Skeletal muscle tissue (tissue), 5 donors: ENCODE measurements around the gene PIK3CA. TPM values are rescaled to one million over a fixed set of nuclear protein-coding genes. Genes with fewer than 3 reads are reported as not detected.

Source experiments
- H3K27ac ChIP-seq: one replicate; pipeline ENCODE4 v1.7.0; 2013; ENCODE audit warnings: mild to moderate bottlenecking, low read depth, low read length, inconsistent platforms
- H3K27me3 ChIP-seq, 3 donors: one replicate each; pipeline ENCODE4 v1.7.0; 2013; ENCODE audit warnings: low read length in 3 of 3; ENCODE audit not compliant: control insufficient read depth in 3 of 3, insufficient read depth in 3 of 3
- H3K36me3 ChIP-seq, 3 donors: one replicate each; pipeline ENCODE4 v1.7.0; 2013; ENCODE audit warnings: low read length in 3 of 3; ENCODE audit not compliant: control insufficient read depth in 3 of 3, insufficient read depth in 3 of 3
- H3K4me1 ChIP-seq, 3 donors: one replicate each; pipeline ENCODE4 v1.7.0; 2013; ENCODE audit warnings: low read length in 3 of 3, mild to moderate bottlenecking in 3 of 3; ENCODE audit not compliant: control insufficient read depth in 3 of 3, insufficient read depth in 3 of 3
- H3K4me3 ChIP-seq, 3 donors: one replicate each; pipeline ENCODE4 v1.7.0; 2013; ENCODE audit warnings: low read length in 3 of 3
- H3K9ac ChIP-seq, 3 donors: one replicate each; pipeline ENCODE4 v1.7.0; 2013; ENCODE audit warnings: low read length in 3 of 3, mild to moderate bottlenecking in 3 of 3, moderate library complexity in 2 of 3, low read depth in 1 of 3
- H3K9me3 ChIP-seq, 3 donors: one replicate each; pipeline ENCODE4 v1.7.0; 2013; ENCODE audit warnings: low read length in 3 of 3; ENCODE audit not compliant: control insufficient read depth in 3 of 3
- small RNA-seq: library from RNA; depleted of rRNA; stranded (forward); fragments of <200 nt; gene quantifications from one replicate; pipeline ENCODE3, GENCODE V24; 2014
- total RNA-seq: library from RNA; depleted of rRNA; stranded (reverse); fragments of >200 nt; gene quantifications from one replicate; pipeline ENCODE4 v1.2.3, GENCODE V29; 2014
- donor health status: Osteomylitis.

PIK3CA gene
- total RNA-seq, 1 donor from 2014 or later: 20.4 TPM

- Histone ChIP-seq H3K36me3 (no peaks in the 10 kb centered on the region), H3K4me3 (no peak overlapping the region), H3K27me3 (no peaks in the 10 kb centered on the region), H3K9me3 (no peaks in the 10 kb centered on the region), H3K27ac (no peak overlapping the region), H3K9ac (no peak overlapping the region), H3K4me1 (no peaks in the 10 kb centered on the region)
Observed at GRCh38 chr3:179286331-179286730, 138.2 kb downstream of the PIK3CA start.

- H3K36me3 ChIP-seq: no peaks in the 10 kb centered on the region
- no peak overlapping the region for H3K4me3 ChIP-seq
- no peak overlapping the region for H3K27ac ChIP-seq
- H3K9me3 ChIP-seq: no peaks in the 10 kb centered on the region
- no peaks in the 10 kb centered on the region for H3K4me1 ChIP-seq
- H3K9ac ChIP-seq: no peak overlapping the region
- no peaks in the 10 kb centered on the region for H3K27me3 ChIP-seq
Observed at GRCh38 chr3:179288845-179289244, 140.7 kb downstream of the PIK3CA start.

- Histone ChIP-seq H3K36me3 (no peaks in the 10 kb centered on the region), H3K27me3 (no peaks in the 10 kb centered on the region), H3K9me3 (no peaks in the 10 kb centered on the region), H3K4me1 (no peaks in the 10 kb centered on the region), H3K4me3 (no peak overlapping the region), H3K9ac (no peak overlapping the region), H3K27ac (no peak overlapping the region)
Observed at GRCh38 chr3:179289295-179289694, 141.1 kb downstream of the PIK3CA start.

Small RNAs within 50 kb of the gene (small RNA-seq; reads per million reads assigned to genes)
- gene RF00402: not detected

Other genes with a start within 250 kb of the PIK3CA start
- gene ZMAT3, start 76.5 kb upstream of the PIK3CA start, total RNA-seq: 5.2 TPM
- gene KCNMB3, start 102.8 kb downstream of the PIK3CA start, total RNA-seq: 2.6 TPM
- gene ZNF639, start 174.7 kb downstream of the PIK3CA start, total RNA-seq: 44.9 TPM
- 51.1 TPM for gene MFN1, start 199.4 kb downstream of the PIK3CA start, total RNA-seq